Measurements from ENCODE around the gene NUP58.

The NUP58 gene
- total RNA-seq = 71.3 to 276 (median 108) reads per million in 9 experiments

- Mint-ChIP-seq H3K36me3 (ENCODE audit: insufficient read depth) (peaks cover 23% of the 10 kb centered on the region), H3K27me3 (peaks cover 19 to 23% of the 10 kb centered on the region in 2 donors), H3K9me3 (no peaks in the 10 kb centered on the region), H3K27ac (peak within 1 kb of the TSS; percentile 91 to 95), H3K4me1 (ENCODE audit: low read depth in 2 of 2) (peaks cover 20 to 29% of the 10 kb centered on the region in 2 donors), H3K4me3 (peak within 1 kb of the TSS; percentile 92)
- peak; percentile 98 for ATAC-seq (replicated peaks)
- DNase-seq = peak; percentile 90 to 91 (median 90)
Measured at GRCh38 chr13:25301347-25302113, at the start of gene NUP58. TSS of gene NUP58 (plus strand) at chr13:25301625. CDS start at chr13:25301774, 149 bp downstream.

- no peak for DNase-seq
- Mint-ChIP-seq H3K27ac (no peak overlapping the region), H3K9me3 (no peaks in the 10 kb centered on the region), H3K4me1 (ENCODE audit: low read depth in 2 of 2) (no peaks in the 10 kb centered on the region), H3K36me3 (ENCODE audit: insufficient read depth) (peaks cover 61% of the 10 kb centered on the region), H3K27me3 (no peaks in the 10 kb centered on the region), H3K4me3 (no peak overlapping the region)
- ATAC-seq (replicated peaks) = no peak
Measured at GRCh38 chr13:25252225-25252624, 49.2 kb upstream of the NUP58 start.

- no peak overlapping the region for H3K4me3 Mint-ChIP-seq
- ATAC-seq (replicated peaks) = no peak
- no peak for DNase-seq
- peaks cover 66% of the 10 kb centered on the region for H3K36me3 Mint-ChIP-seq (ENCODE audit: insufficient read depth)
- H3K9me3 Mint-ChIP-seq = no peaks in the 10 kb centered on the region
- no peak overlapping the region for H3K27ac Mint-ChIP-seq
- no peaks in the 10 kb centered on the region for H3K27me3 Mint-ChIP-seq
- H3K4me1 Mint-ChIP-seq (ENCODE audit: low read depth in 2 of 2) = no peaks in the 10 kb centered on the region
Measured at GRCh38 chr13:25252752-25253151, 48.7 kb upstream of the NUP58 start.

GRCh38 chr13:25253702-25254101 lies 47.7 kb upstream of the NUP58 start:
- ATAC-seq (replicated peaks) = no peak
- H3K9me3 Mint-ChIP-seq = no peaks in the 10 kb centered on the region
- no peak for DNase-seq
- no peaks in the 10 kb centered on the region for H3K27me3 Mint-ChIP-seq
- peaks cover 72% of the 10 kb centered on the region for H3K36me3 Mint-ChIP-seq (ENCODE audit: insufficient read depth)
- no peak overlapping the region for H3K4me3 Mint-ChIP-seq
- no peak overlapping the region for H3K27ac Mint-ChIP-seq
- H3K4me1 Mint-ChIP-seq (ENCODE audit: low read depth in 2 of 2) = no peaks in the 10 kb centered on the region

GRCh38 chr13:25262261-25262660 lies 39.2 kb upstream of the NUP58 start:
- Mint-ChIP-seq H3K27ac (no peak overlapping the region), H3K36me3 (ENCODE audit: insufficient read depth) (peaks cover 93% of the 10 kb centered on the region), H3K9me3 (no peaks in the 10 kb centered on the region), H3K4me1 (ENCODE audit: low read depth in 2 of 2) (no peaks in the 10 kb centered on the region), H3K4me3 (no peak overlapping the region), H3K27me3 (no peaks in the 10 kb centered on the region)
- no peak for ATAC-seq (replicated peaks)
- no peak for DNase-seq

- peaks cover 63% of the 10 kb centered on the region for H3K36me3 Mint-ChIP-seq (ENCODE audit: insufficient read depth)
- peaks cover 7 to 15% of the 10 kb centered on the region in 2 donors for H3K4me1 Mint-ChIP-seq (ENCODE audit: low read depth in 2 of 2)
- no peaks in the 10 kb centered on the region for H3K27me3 Mint-ChIP-seq
- DNase-seq = no peak
- ATAC-seq (replicated peaks) = no peak
- H3K27ac Mint-ChIP-seq = no peak overlapping the region
- no peak overlapping the region for H3K4me3 Mint-ChIP-seq
- no peaks in the 10 kb centered on the region for H3K9me3 Mint-ChIP-seq
Measured at GRCh38 chr13:25266706-25267105, 34.7 kb upstream of the NUP58 start.

GRCh38 chr13:25267715-25268114 lies 33.7 kb upstream of the NUP58 start:
- Mint-ChIP-seq H3K4me3 (no peak overlapping the region), H3K27me3 (no peaks in the 10 kb centered on the region), H3K36me3 (ENCODE audit: insufficient read depth) (peaks cover 53% of the 10 kb centered on the region), H3K4me1 (ENCODE audit: low read depth in 2 of 2) (peaks cover 7 to 15% of the 10 kb centered on the region in 2 donors), H3K27ac (peak overlapping the region in 1 of 2 donors; percentile 55), H3K9me3 (no peaks in the 10 kb centered on the region)
- peak; percentile 74 for ATAC-seq (replicated peaks)
- no peak for DNase-seq

- H3K27ac Mint-ChIP-seq = peak overlapping the region in 1 of 2 donors; percentile 55
- no peaks in the 10 kb centered on the region for H3K9me3 Mint-ChIP-seq
- H3K27me3 Mint-ChIP-seq = no peaks in the 10 kb centered on the region
- peaks cover 7 to 15% of the 10 kb centered on the region in 2 donors for H3K4me1 Mint-ChIP-seq (ENCODE audit: low read depth in 2 of 2)
- ATAC-seq (replicated peaks) = no peak
- H3K36me3 Mint-ChIP-seq (ENCODE audit: insufficient read depth) = peaks cover 50% of the 10 kb centered on the region
- no peak overlapping the region for H3K4me3 Mint-ChIP-seq
- DNase-seq = no peak
Measured at GRCh38 chr13:25268561-25268960, 32.9 kb upstream of the NUP58 start.

- DNase-seq = no peak
Measured at GRCh38 chr13:25276748-25277147, 24.7 kb upstream of the NUP58 start.

GRCh38 chr13:25280396-25280795 lies 21.0 kb upstream of the NUP58 start:
- Mint-ChIP-seq H3K27me3 (no peaks in the 10 kb centered on the region), H3K4me3 (no peak overlapping the region), H3K4me1 (ENCODE audit: low read depth in 2 of 2) (peaks cover 49 to 81% of the 10 kb centered on the region in 2 donors), H3K27ac (peak overlapping the region in 1 of 2 donors; percentile 15), H3K36me3 (ENCODE audit: insufficient read depth) (peaks cover 15% of the 10 kb centered on the region), H3K9me3 (no peaks in the 10 kb centered on the region)
- ATAC-seq (replicated peaks) (no peak), DNase-seq (no peak)

More at GRCh38 chr13:25276748-25277147, 24.7 kb upstream of the NUP58 start:
- no peaks in the 10 kb centered on the region for H3K9me3 Mint-ChIP-seq
- ATAC-seq (replicated peaks) = peak; percentile 39
- H3K27me3 Mint-ChIP-seq = no peaks in the 10 kb centered on the region
- H3K4me3 Mint-ChIP-seq = no peak overlapping the region
- H3K27ac Mint-ChIP-seq = peak overlapping the region in 1 of 2 donors; percentile 29
- peaks cover 21% of the 10 kb centered on the region for H3K36me3 Mint-ChIP-seq (ENCODE audit: insufficient read depth)
- H3K4me1 Mint-ChIP-seq (ENCODE audit: low read depth in 2 of 2) = peaks cover 32 to 54% of the 10 kb centered on the region in 2 donors

GRCh38 chr13:25281193-25281934 lies 20.1 kb upstream of the NUP58 start:
- H3K27me3 Mint-ChIP-seq = no peaks in the 10 kb centered on the region
- H3K4me3 Mint-ChIP-seq = peak overlapping the region in 1 of 2 donors; percentile 37
- peaks cover 52 to 80% of the 10 kb centered on the region in 2 donors for H3K4me1 Mint-ChIP-seq (ENCODE audit: low read depth in 2 of 2)
- no peaks in the 10 kb centered on the region for H3K9me3 Mint-ChIP-seq
- H3K27ac Mint-ChIP-seq = peak overlapping the region; percentile 15 to 72
- H3K36me3 Mint-ChIP-seq (ENCODE audit: insufficient read depth) = peaks cover 20% of the 10 kb centered on the region
- ATAC-seq (replicated peaks) (peak; percentile 36), DNase-seq (no peak)

- Mint-ChIP-seq H3K4me3 (no peak overlapping the region), H3K27ac (peak overlapping the region; percentile 3 to 12), H3K27me3 (no peaks in the 10 kb centered on the region), H3K36me3 (ENCODE audit: insufficient read depth) (peaks cover 26% of the 10 kb centered on the region), H3K9me3 (no peaks in the 10 kb centered on the region), H3K4me1 (ENCODE audit: low read depth in 2 of 2) (peaks cover 50 to 77% of the 10 kb centered on the region in 2 donors)
- DNase-seq = no peak
- ATAC-seq (replicated peaks) = no peak
Measured at GRCh38 chr13:25281935-25282332, 19.5 kb upstream of the NUP58 start.

- peak; percentile 36 for ATAC-seq (replicated peaks)
- Mint-ChIP-seq H3K27ac (peak overlapping the region; percentile 98), H3K9me3 (no peaks in the 10 kb centered on the region), H3K4me3 (peak overlapping the region; percentile 93 to 97), H3K4me1 (ENCODE audit: low read depth in 2 of 2) (peaks cover 30 to 36% of the 10 kb centered on the region in 2 donors), H3K36me3 (ENCODE audit: insufficient read depth) (peaks cover 26% of the 10 kb centered on the region), H3K27me3 (peaks cover 27 to 28% of the 10 kb centered on the region in 2 donors)
- peak; percentile 26 to 39 (median 27) for DNase-seq
Measured at GRCh38 chr13:25286308-25286968, 15.0 kb upstream of the NUP58 start.

Measured in effector memory CD8-positive, alpha-beta T cell (primary cell).